H1 (cell line): ENCODE data around the gene DLL3. TPM values are rescaled to one million over a fixed set of nuclear protein-coding genes. Genes with fewer than 3 reads are reported as not detected.

Experiments
- CTCF ChIA-PET: fragments of 300-600 bp; sonication (Branson Sonifier 250); formaldehyde crosslinking; loops from one replicate; lab custom pipeline; 2021; ENCODE audit not compliant: partially characterized antibody; lab: Charles Lee
- POLR2A ChIA-PET: fragments of 300-600 bp; sonication (Branson Sonifier 250); formaldehyde crosslinking; loops from one replicate; lab custom pipeline; 2021; ENCODE audit warnings: inconsistent platforms; ENCODE audit not compliant: partially characterized antibody; lab: Charles Lee
- DNase-seq, 2 experiments: peaks; one replicate each; pipeline versions ENCODE4 v3.0.0 to v3.0.0-alpha.2; 2010 to 2022; ENCODE audit warnings: low spot score in 2 of 2, low read depth in 1 of 2, mixed read lengths in 1 of 2
- FAIRE-seq: peaks from 2 replicates; lab custom pipeline; 2011; peaks lifted over from hg19 to GRCh38; lab: Jason Lieb, UNC
- H2AFZ ChIP-seq: 2 replicates; pipeline ENCODE4 v1.8.1; 2012; ENCODE audit warnings: low read length, inconsistent platforms
- H2AK5ac ChIP-seq: 2 replicates; pipeline ENCODE4 v1.6.1; 2013; ENCODE audit warnings: low read depth, low read length
- H2BK120ac ChIP-seq: replicated peaks from 2 replicates; pipeline ENCODE3; 2013; ENCODE audit warnings: low read depth, low read length, inconsistent platforms
- H2BK12ac ChIP-seq: 2 replicates; pipeline ENCODE4 v1.6.1; 2013; ENCODE audit warnings: low read depth, low read length
- H2BK15ac ChIP-seq: 2 replicates; pipeline ENCODE4 v1.6.1; 2013; ENCODE audit warnings: low read length
- H2BK20ac ChIP-seq: 2 replicates; pipeline ENCODE4 v1.6.1; 2013; ENCODE audit warnings: low read length
- H2BK5ac ChIP-seq: 2 replicates; pipeline ENCODE4 v1.6.1; 2013; ENCODE audit warnings: low read depth, low read length
- H3K14ac ChIP-seq: 2 replicates; pipeline ENCODE4 v1.6.1; 2013; ENCODE audit warnings: inconsistent platforms; ENCODE audit not compliant: insufficient read length
- H3K18ac ChIP-seq: 2 replicates; pipeline ENCODE4 v1.6.1; 2013; ENCODE audit warnings: low read length; ENCODE audit errors: extremely low read depth
- H3K23ac ChIP-seq: 2 replicates; pipeline ENCODE4 v1.6.1; 2013; ENCODE audit warnings: inconsistent platforms; ENCODE audit not compliant: insufficient read length
- H3K23me2 ChIP-seq: 2 replicates; pipeline ENCODE4 v1.6.1; 2013; ENCODE audit warnings: low read depth, low read length
- H3K27ac ChIP-seq: 2 replicates; pipeline ENCODE4 v1.6.1; 2011; ENCODE audit warnings: low read depth, low read length, inconsistent platforms
- H3K27me3 ChIP-seq, 4 experiments: replicated peaks in 1 of 4; 1 replicate in 1 of 4; 2 replicates in 3 of 4; pipeline versions ENCODE4 v1.6.1 to v1.8.1; 2011 to 2013; ENCODE audit warnings: low read length in 3 of 4, mild to moderate bottlenecking in 3 of 4, inconsistent platforms in 2 of 4, mixed read lengths in 2 of 4, moderate library complexity in 1 of 4; ENCODE audit not compliant: control insufficient read depth in 3 of 4, insufficient read depth in 3 of 4; ENCODE audit errors: extremely low read depth in 1 of 4
- H3K36me3 ChIP-seq, 4 experiments: 2 replicates each; pipeline versions ENCODE4 v1.6.1 to v1.8.1; 2011 to 2013; ENCODE audit warnings: mild to moderate bottlenecking in 4 of 4, low read length in 3 of 4, moderate library complexity in 2 of 4, control low read depth in 1 of 4, inconsistent platforms in 1 of 4; ENCODE audit not compliant: insufficient read depth in 4 of 4, control insufficient read depth in 2 of 4
- H3K4ac ChIP-seq: replicated peaks from 2 replicates; pipeline ENCODE3; 2013; ENCODE audit warnings: low read length, low read depth, mixed read lengths, inconsistent platforms; ENCODE audit not compliant: insufficient read length
- H3K4me1 ChIP-seq, 4 experiments: replicated peaks in 1 of 4; 1 replicate in 1 of 4; 2 replicates in 3 of 4; pipeline versions ENCODE4 v1.6.1 to v1.8.1; 2011 to 2013; ENCODE audit warnings: low read length in 3 of 4, inconsistent platforms in 2 of 4, mixed read lengths in 1 of 4; ENCODE audit not compliant: insufficient read depth in 4 of 4, control insufficient read depth in 3 of 4
- H3K4me2 ChIP-seq, 2 experiments: 2 replicates each; pipeline versions ENCODE4 v1.6.1 to v1.8.1; 2011 to 2013; ENCODE audit warnings: low read depth in 2 of 2, low read length in 2 of 2, control low read depth in 1 of 2, inconsistent platforms in 1 of 2, mild to moderate bottlenecking in 1 of 2; ENCODE audit not compliant: insufficient read depth in 1 of 2
- H3K4me3 ChIP-seq, 4 experiments: fragments of 200-600, 300-600 bp in 1 of 4; sonication (generic), shearing (Covaris generic), sonication (Bioruptor Twin) in 1 of 4; 2 replicates each; pipeline versions ENCODE4 v1.5.1 to v1.8.1; 2011 to 2016; ENCODE audit warnings: low read length in 4 of 4, low read depth in 3 of 4, control low read depth in 2 of 4, inconsistent platforms in 2 of 4, mild to moderate bottlenecking in 2 of 4, mixed read lengths in 1 of 4, moderate library complexity in 1 of 4; ENCODE audit not compliant: insufficient read depth in 2 of 4; ENCODE audit errors: extremely low read depth in 1 of 4
- H3K56ac ChIP-seq: replicated peaks from 2 replicates; pipeline ENCODE3; 2013; ENCODE audit warnings: low read depth, mild to moderate bottlenecking, mixed read lengths, low read length, inconsistent platforms; ENCODE audit not compliant: insufficient read length
- H3K79me1 ChIP-seq: 2 replicates; pipeline ENCODE4 v1.6.1; 2013; ENCODE audit warnings: low read depth, low read length, control low read depth
- H3K79me2 ChIP-seq, 2 experiments: 2 replicates each; pipeline versions ENCODE4 v1.6.1 to v1.8.1; 2012 to 2013; ENCODE audit warnings: low read length in 2 of 2, mild to moderate bottlenecking in 2 of 2, inconsistent platforms in 1 of 2; ENCODE audit not compliant: insufficient read depth in 2 of 2, control insufficient read depth in 1 of 2
- H3K9ac ChIP-seq, 4 experiments: replicated peaks in 1 of 4; 1 replicate in 1 of 4; 2 replicates in 3 of 4; pipeline versions ENCODE4 v1.6.1 to v1.8.1; 2011 to 2013; ENCODE audit warnings: low read depth in 3 of 4, low read length in 3 of 4, control low read depth in 2 of 4, mild to moderate bottlenecking in 2 of 4, moderate library complexity in 2 of 4, inconsistent platforms in 1 of 4; ENCODE audit errors: extremely low read depth in 1 of 4
- H3K9me3 ChIP-seq, 2 experiments: 2 replicates each; pipeline versions ENCODE4 v1.6.1 to v1.8.1; 2012 to 2013; ENCODE audit warnings: mild to moderate bottlenecking in 2 of 2, moderate library complexity in 2 of 2, control low read depth in 1 of 2, inconsistent platforms in 1 of 2, low read depth in 1 of 2, low read length in 1 of 2, mixed read lengths in 1 of 2; ENCODE audit not compliant: insufficient read depth in 2 of 2
- H4K20me1 ChIP-seq, 2 experiments: replicated peaks in 1 of 2; 2 replicates each; pipeline versions ENCODE3 to v1.8.1; 2011 to 2013; ENCODE audit warnings: inconsistent platforms in 2 of 2, low read length in 2 of 2, mild to moderate bottlenecking in 1 of 2; ENCODE audit not compliant: insufficient read depth in 2 of 2, control insufficient read depth in 1 of 2
- H4K5ac ChIP-seq: 2 replicates; pipeline ENCODE4 v1.6.1; 2013; ENCODE audit warnings: low read length, low read depth, mixed read lengths, inconsistent platforms; ENCODE audit not compliant: insufficient read length
- H4K8ac ChIP-seq: 2 replicates; pipeline ENCODE4 v1.8.0; 2013; ENCODE audit warnings: mild to moderate bottlenecking, moderate library complexity, low read length, inconsistent platforms; ENCODE audit not compliant: insufficient read depth; ENCODE audit errors: extremely low read depth
- H4K91ac ChIP-seq: replicated peaks from 2 replicates; pipeline ENCODE3; 2013; ENCODE audit warnings: low read length, mixed read lengths, inconsistent platforms; ENCODE audit not compliant: insufficient read length
- ATF3 ChIP-seq: IDR thresholded peaks from 2 replicates; pipeline ENCODE4 v1.6.1; 2011; ENCODE audit warnings: low read depth, mild to moderate bottlenecking, low read length; ENCODE audit not compliant: insufficient read depth
- BACH1 ChIP-seq: IDR thresholded peaks from 2 replicates; pipeline ENCODE4 v1.6.1; 2012; ENCODE audit warnings: low read length, improper control_type of control experiment
- SAP30 ChIP-seq: fragments of 300-600 bp; sonication (generic); IDR thresholded peaks from 2 replicates; pipeline ENCODE4 v1.7.1; 2012; ENCODE audit warnings: low read length, moderate library complexity, mild to moderate bottlenecking, inconsistent platforms; ENCODE audit not compliant: insufficient read depth, insufficient replicate concordance
- WGBS, 2 experiments: shearing (Covaris generic) in 1 of 2; methylation state at CpG; one replicate each; pipeline versions ENCODE4 v1.1.6 to v1.1.7; 2013 to 2015; ENCODE audit warnings: low lambda C conversion rate in 2 of 2, mixed read lengths in 2 of 2, inconsistent platforms in 1 of 2, low coverage in 1 of 2, missing lambda C conversion rate in 1 of 2; ENCODE audit not compliant: insufficient replicate concordance in 2 of 2, insufficient coverage in 1 of 2, insufficient read length in 1 of 2; ENCODE audit errors: extremely low coverage in 1 of 2, missing lambda C conversion rate in 1 of 2; 5-methylcytosine and 5-hydroxymethylcytosine counted together
- polyA plus RNA-seq, 7 experiments: library from polyadenylated mRNA; depleted of rRNA in 3 of 7; stranded (reverse) in 5 of 7; unstranded in 2 of 7; fragments of >200 nt in 5 of 7; fragments of 200-250 nt in 2 of 7; gene quantifications; 1 replicate in 5 of 7; 2 replicates in 1 of 7; 4 replicates in 1 of 7; pipeline versions ENCODE4 v1.2.1 to v1.2.3, GENCODE V29; 2011 to 2013; ENCODE audit warnings: missing spikeins in 2 of 7, mixed read lengths in 2 of 7
- total RNA-seq: library from RNA; stranded (reverse); fragmentation: NEBNext Ultra II Directional; extraction: Animal tissue kit (Norgen Biotek cat#: 25700); gene quantifications from 2 replicates; pipeline ENCODE4 v1.2.1, GENCODE V29; 2021

The DLL3 gene
- total and polyA plus RNA-seq, 2 of the 8 experiments (the other 6 are each of a cell fraction or from before 2014, with no cell fraction given): 12.2 to 13.8 TPM

- H3K18ac ChIP-seq: no peak overlapping the region
- H2AK5ac ChIP-seq: no peak overlapping the region
- H3K14ac ChIP-seq: no peak overlapping the region
- no peak overlapping the region for H3K23ac ChIP-seq
- FAIRE-seq (no peak), DNase-seq (no peak)
- H3K4me1 ChIP-seq: peaks cover 0 to 2% (median under 1%) of the 10 kb centered on the region in 4 experiments; a peak in 2 of 7 replicates
- H3K4me3 ChIP-seq: no peak overlapping the region
- no peak overlapping the region for H4K91ac ChIP-seq
- ChIA-PET POLR2A (interaction anchor here (0.6 to 11.1 kb wide), 11 partner anchors 9 to 130 kb away, joined by 3 to 96 read pairs (median 3); partner anchors contain the start of genes EID2B, RPS16, SELENOV and TIMM50), CTCF (interaction anchor here (0.8 to 1.4 kb wide), 2 partner anchors 17 to 40 kb away, joined by 3 to 5 read pairs; partner anchors contain the start of gene EID2B)
- H2BK12ac ChIP-seq: no peak overlapping the region
- H3K4ac ChIP-seq: no peak overlapping the region
- no peaks in the 10 kb centered on the region for H3K79me2 ChIP-seq
- H3K23me2 ChIP-seq: no peaks in the 10 kb centered on the region
- peaks cover 0 to 2% (median 0%) of the 10 kb centered on the region in 4 experiments; a peak in 2 of 7 replicates for H3K27me3 ChIP-seq
- H3K27ac ChIP-seq: no peak overlapping the region
- H4K5ac ChIP-seq: no peak overlapping the region
- H4K8ac ChIP-seq: no peak overlapping the region
- H3K4me2 ChIP-seq: no peak overlapping the region
- no peaks in the 10 kb centered on the region for H3K79me1 ChIP-seq
- no peak overlapping the region for H2BK15ac ChIP-seq
- TF ChIP-seq SAP30: no peak
- no peak for TF ChIP-seq BACH1
- TF ChIP-seq ATF3: no peak
- H3K9ac ChIP-seq: no peak overlapping the region
- H2BK20ac ChIP-seq: no peak overlapping the region
- H3K36me3 ChIP-seq: peaks cover 7 to 35% (median 24%) of the 10 kb centered on the region in 4 experiments; a peak in 6 of 8 replicates
- H2BK120ac ChIP-seq: no peak overlapping the region
- no peaks in the 10 kb centered on the region for H3K9me3 ChIP-seq
- no peak overlapping the region for H2AFZ ChIP-seq
- H3K56ac ChIP-seq: no peak overlapping the region
- H2BK5ac ChIP-seq: no peak overlapping the region
- H4K20me1 ChIP-seq: peaks cover 0 to 1% of the 10 kb centered on the region in 2 experiments
- WGBS, 2 experiments: 78% methylated on average over 2 of the region's 3 CpGs; no CpG with 5 or more reads in 1 of the 2 experiments
These were observed 6.0 kb upstream of the DLL3 start for GRCh38 chr19:39492788-39493187.
